GM19397 (cell line): ENCODE measurements around the gene GALNT9.

ENCODE experiments used
- ATAC-seq: cut with Tn5 transposase; IDR thresholded peaks from one replicate; pipeline ENCODE4 v1.9.1; 2021; ENCODE audit warnings: mild to moderate bottlenecking, moderate library complexity; ENCODE audit not compliant: unreplicated experiment

Gene GALNT9

GRCh38 chr12:132174015-132174838, 155.2 kb downstream of the GALNT9 start:
- ATAC-seq, result no peak

DNA sequence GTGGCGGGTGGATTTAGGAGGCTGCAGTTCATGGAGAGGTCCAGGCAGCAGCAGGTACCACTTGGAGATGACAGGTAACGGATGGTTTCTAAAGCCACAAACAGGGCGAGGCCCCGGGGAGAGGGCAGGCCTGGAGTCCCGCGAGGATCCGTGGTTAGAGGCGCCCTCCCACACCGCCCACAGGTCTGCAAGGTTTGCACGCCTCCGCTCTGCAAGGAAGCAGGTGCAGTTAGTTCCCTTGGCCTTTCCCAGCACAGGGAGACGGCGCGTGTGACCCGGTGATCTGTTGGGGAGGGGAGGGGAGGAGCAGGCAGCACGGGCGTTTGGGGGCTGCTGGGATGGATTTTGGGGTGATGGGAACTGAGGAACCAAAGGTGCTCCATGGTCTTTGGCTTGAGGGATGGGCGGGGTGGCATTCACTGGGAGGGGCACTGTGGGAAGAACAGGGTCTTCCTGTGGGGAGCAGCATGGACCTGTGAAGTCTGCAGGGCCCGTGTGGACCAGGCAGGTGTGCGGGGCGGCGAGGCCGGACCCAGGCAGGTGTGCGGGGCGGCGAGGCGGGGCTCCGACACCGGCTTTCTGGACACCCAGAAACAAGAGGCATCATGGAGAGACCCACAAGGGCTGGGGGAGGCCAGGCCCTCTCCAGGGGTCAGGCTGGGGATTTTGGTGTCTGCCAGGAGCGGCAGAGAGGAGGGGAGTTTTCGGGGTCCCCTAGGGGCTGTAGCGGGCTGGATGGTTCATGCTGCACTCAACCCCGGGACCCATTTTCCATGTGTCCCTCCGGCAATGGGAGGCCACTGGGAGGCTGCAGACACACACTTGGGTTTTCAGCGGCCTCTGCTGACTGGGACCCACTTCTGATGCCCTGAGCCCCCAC, 156.0 kb downstream of the GALNT9 start:
- ATAC-seq, result no peak

- ATAC-seq, result no peak
Observed at GRCh38 chr12:132172619-132173018, 156.8 kb downstream of the GALNT9 start.

GRCh38 chr12:132171968-132172521, 157.3 kb downstream of the GALNT9 start:
- no peak for ATAC-seq

- ATAC-seq, result no peak
Observed at GRCh38 chr12:132171293-132171967, 158.0 kb downstream of the GALNT9 start.

DNA sequence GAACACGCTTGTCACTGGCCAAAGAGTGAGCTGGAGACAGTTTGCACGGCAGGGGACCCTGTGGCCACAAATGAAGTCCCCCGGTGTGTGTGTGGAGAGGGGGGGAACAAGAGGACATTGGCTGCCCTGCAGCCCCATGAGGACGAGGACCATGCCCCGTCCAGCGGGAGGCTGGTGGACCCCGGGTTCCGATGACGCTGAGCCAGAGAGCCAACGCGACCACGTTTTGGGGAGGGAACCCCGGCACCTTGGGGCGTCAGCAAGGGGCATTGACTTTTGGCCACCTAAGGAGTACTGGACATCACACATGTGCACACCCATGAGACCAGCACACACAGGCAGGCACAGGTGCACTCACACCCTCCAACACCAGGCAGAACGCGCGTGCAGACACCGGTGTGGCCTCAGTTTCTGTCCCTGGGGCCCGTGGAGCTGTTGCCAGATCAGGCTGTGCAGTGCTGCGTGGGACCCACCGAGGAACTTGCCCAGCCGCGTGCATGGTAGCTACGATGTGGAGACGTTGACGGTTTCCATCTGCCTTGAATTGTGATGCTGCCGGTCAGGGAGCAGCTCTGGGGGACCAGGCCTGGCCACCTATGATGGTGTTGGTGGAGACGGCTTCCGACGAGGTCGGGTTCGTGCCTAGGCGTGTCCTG, 158.6 kb downstream of the GALNT9 start:
- no peak for ATAC-seq

DNA sequence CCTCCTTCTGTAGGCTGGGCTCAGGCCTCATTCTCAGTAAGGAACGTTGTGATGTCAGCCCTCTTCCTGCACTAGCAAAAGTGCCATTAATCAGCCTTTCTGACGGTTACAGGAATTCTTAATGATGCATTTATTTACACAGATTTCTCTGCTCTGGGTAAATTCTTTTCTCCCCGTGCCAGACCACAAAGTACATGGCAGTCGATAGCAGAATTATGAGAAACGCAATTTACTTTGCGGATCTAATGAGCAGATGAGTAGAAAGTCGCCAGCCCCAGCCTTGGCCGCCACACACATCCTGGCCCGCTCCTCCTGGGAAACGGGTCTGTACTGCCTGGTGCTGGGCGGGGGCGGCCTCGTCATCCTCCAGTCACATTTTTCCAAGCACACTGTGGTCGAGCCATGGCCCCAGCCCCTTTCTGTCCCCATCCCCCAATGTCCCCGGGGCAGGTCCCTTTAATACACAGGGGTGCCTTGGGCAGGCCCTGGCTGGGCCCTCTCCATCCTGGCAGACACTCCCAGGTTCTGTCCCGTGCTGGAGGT, 159.2 kb downstream of the GALNT9 start:
- ATAC-seq, result no peak

DNA sequence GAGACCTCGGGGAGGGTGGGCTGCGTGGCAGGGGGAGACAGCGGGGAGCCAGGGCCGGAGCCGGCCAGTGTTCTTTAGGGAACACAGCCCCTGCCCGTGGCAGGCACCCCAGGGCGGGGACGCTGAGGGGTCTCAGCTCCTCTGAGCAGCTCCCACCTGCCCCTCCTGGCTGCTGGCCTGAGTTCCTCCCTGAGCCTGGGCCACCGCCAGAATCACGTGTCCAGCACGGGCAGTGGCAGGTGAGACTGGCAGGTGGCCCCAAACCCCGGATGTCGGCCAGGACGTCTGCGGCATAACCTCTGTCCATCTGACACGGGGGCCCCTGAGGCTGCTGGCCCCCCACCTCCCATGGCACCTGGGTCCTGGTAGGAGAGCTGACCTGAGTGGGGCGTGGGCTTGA, 160.0 kb downstream of the GALNT9 start:
- ATAC-seq, result no peak

- no peak for ATAC-seq
Observed at GRCh38 chr12:132168311-132169031, 160.9 kb downstream of the GALNT9 start.

DNA sequence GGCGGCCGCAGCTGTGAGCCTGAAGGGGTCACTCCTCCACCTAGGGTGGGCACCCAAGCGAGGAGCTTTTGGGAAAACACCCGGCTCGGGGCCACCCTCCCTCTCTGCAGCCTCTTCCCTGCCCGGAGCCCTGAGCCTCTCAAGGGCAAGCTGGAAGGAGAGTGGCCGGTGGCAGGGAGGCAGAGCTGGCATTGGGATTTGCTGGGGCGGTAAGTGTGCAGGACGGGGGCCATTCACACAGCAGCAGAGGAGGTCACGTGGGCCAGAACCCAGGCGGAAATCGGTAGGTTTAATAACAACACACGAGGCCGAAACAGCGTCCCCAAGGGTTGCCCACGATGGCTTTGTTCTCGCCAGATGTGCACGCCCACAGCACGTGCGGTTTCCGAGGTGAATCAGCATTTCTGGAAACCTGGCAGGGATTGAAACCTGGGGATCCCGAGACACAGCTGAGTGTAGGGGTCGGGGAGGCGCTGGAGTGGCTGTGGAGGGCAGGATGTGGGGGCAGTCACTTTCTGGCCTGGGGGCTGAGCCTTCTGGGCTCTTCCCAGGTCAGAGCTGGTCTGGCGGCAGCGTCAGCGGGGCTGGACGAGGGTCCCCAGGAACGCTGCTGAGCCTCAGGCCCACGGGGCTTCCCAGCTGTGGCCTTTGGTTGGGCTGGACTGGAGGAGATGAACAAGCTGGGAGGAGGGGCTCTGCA, 161.6 kb downstream of the GALNT9 start:
- ATAC-seq, result no peak

GRCh38 chr12:132166801-132167591, 162.4 kb downstream of the GALNT9 start:
- no peak for ATAC-seq

DNA sequence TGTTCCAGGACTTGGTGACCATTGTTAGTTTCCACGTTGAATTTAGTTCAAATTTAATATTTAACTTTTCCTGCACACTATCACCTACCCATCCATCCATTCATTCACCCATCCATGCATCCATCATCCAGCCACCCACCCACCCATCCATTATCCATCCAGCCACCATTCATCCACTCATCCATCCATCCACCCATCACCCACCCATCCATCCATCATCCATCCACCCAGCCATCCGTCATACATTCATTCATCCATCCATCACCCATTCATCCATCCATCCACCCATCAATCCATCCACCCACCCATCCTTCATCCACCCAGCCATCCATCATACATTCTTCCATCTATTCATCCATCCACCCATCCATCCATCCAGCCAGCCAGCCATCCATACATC, 163.3 kb downstream of the GALNT9 start:
- no peak for ATAC-seq

- ATAC-seq, result no peak
Observed at GRCh38 chr12:132165584-132165983, 163.8 kb downstream of the GALNT9 start.

DNA sequence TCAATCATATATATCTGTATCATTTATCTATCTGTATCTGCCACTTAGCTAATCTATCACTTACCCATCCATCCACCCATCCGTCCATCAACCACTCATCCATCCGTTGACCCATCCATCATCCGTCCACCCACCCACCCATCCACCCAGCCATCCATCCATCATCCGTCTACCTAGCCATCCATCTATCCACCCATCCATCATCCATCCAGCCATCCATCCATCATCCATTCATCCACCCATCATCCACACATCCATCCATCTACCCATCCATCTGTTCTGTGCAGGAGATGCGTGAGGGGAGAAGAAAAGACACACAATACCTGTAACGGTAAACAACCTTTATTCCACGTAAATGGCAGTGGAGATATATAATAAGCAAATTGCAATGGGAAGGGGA, 165.0 kb downstream of the GALNT9 start:
- ATAC-seq, result no peak

DNA sequence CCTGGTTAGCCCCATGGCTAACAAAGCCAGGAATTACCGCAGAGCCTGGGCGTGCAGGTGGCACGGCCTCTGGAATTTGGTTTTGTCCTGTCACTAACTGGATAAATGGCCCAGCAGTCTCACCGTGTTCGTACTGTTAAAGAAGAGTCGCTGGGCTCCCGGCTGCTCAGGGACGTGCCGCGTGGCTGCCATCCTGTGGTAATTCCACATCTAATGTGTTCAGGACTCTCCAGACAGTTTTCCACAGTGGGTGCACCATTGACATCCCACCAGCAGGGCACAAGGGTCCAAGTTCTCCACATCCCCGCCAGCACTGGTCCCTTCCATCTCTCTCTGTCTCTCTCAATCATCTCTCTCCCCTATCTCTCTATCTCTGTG, 165.5 kb downstream of the GALNT9 start:
- no peak for ATAC-seq

- no peak for ATAC-seq
Observed at GRCh38 chr12:132163041-132163910, 166.1 kb downstream of the GALNT9 start.

- no peak for ATAC-seq
Observed at GRCh38 chr12:132162508-132163031, 166.8 kb downstream of the GALNT9 start.
